Stimulated activated CD4-positive, alpha-beta T cell treated with anti-CD3 and anti-CD28 coated beads, Interleukin-4, amount 100 ng/mL, for 1 hour (primary cell): ENCODE results near the gene ARPC1B.
"Not testable (repeated sequence)": the region's sequence is repeated elsewhere in the genome, so short reads cannot be mapped to it uniquely, and the experiment has no call there.

Experiments used
- DNase-seq: peaks from one replicate; pipeline ENCODE4 v3.0.0-alpha.2; 2020

ARPC1B gene

GRCh38 chr7:99374111-99375064 is at the start of gene ARPC1B:
ARPC1B (plus strand) TSS chr7:99374730; CDS start chr7:99385715, 10,985 bp downstream.
- peak; percentile 90 for DNase-seq

- DNase-seq, result no peak
Observed at GRCh38 chr7:99325001-99325493, 49.5 kb upstream of the ARPC1B start.

- DNase-seq, result peak; percentile 92
Observed at GRCh38 chr7:99325592-99326407, 48.7 kb upstream of the ARPC1B start, which contains the start of gene ARPC1A. ARPC1A (plus strand) TSS chr7:99325898; CDS start chr7:99333354, 7,456 bp downstream.

- DNase-seq, result no peak
Observed at GRCh38 chr7:99326408-99326782, 48.1 kb upstream of the ARPC1B start.

GRCh38 chr7:99330314-99330961 is 44.1 kb upstream of the ARPC1B start:
- not testable (repeated sequence) for DNase-seq

GRCh38 chr7:99331002-99331401 is 43.5 kb upstream of the ARPC1B start:
- DNase-seq, result no peak

- no peak for DNase-seq
Observed at GRCh38 chr7:99339595-99339994, 34.9 kb upstream of the ARPC1B start.

- no peak for DNase-seq
Observed at GRCh38 chr7:99340659-99341058, 33.9 kb upstream of the ARPC1B start.

- no peak for DNase-seq
Observed at GRCh38 chr7:99344061-99344647, 30.4 kb upstream of the ARPC1B start.

- DNase-seq, result not testable (repeated sequence)
Observed at GRCh38 chr7:99350641-99351040, 23.9 kb upstream of the ARPC1B start.

- no peak for DNase-seq
Observed at GRCh38 chr7:99352247-99352646, 22.3 kb upstream of the ARPC1B start.

- no peak for DNase-seq
Observed at GRCh38 chr7:99355098-99355497, 19.4 kb upstream of the ARPC1B start.

- DNase-seq, result no peak
Observed at GRCh38 chr7:99357701-99358490, 16.6 kb upstream of the ARPC1B start.

- DNase-seq, result not testable (repeated sequence)
Observed at GRCh38 chr7:99358521-99358920, 16.0 kb upstream of the ARPC1B start.

GRCh38 chr7:99359465-99360154 is 14.9 kb upstream of the ARPC1B start:
- no peak for DNase-seq

- DNase-seq, result no peak
Observed at GRCh38 chr7:99362801-99363200, 11.7 kb upstream of the ARPC1B start.

- no peak for DNase-seq
Observed at GRCh38 chr7:99363286-99363685, 11.2 kb upstream of the ARPC1B start.

GRCh38 chr7:99365318-99366141 is 9.0 kb upstream of the ARPC1B start:
- peak; percentile 70 for DNase-seq

- no peak for DNase-seq
Observed at GRCh38 chr7:99366646-99367045, 7.9 kb upstream of the ARPC1B start.
